GM19372 (cell line): ENCODE measurements around the gene APOA1.

Experiments
- ATAC-seq: cut with Tn5 transposase; IDR thresholded peaks from one replicate; pipeline ENCODE4 v1.9.1; 2021; ENCODE audit warnings: mild to moderate bottlenecking, low read depth, moderate library complexity; ENCODE audit not compliant: unreplicated experiment

The APOA1 gene

GRCh38 chr11:116837231-116838091 lies at the start of gene APOA1:
Gene APOA1, minus strand, starts transcription at chr11:116837622. Its CDS starts 235 bp downstream, at chr11:116837387.
- no peak for ATAC-seq

GRCh38 chr11:116885951-116886655 lies 48.7 kb upstream of the APOA1 start:
- ATAC-seq = no peak

GRCh38 chr11:116882386-116882785 lies 45.0 kb upstream of the APOA1 start:
- no peak for ATAC-seq

- no peak for ATAC-seq
Measured at GRCh38 chr11:116881143-116881542, 43.7 kb upstream of the APOA1 start.

GRCh38 chr11:116879800-116880625 lies 42.6 kb upstream of the APOA1 start:
- no peak for ATAC-seq

- ATAC-seq = no peak
Measured at GRCh38 chr11:116876656-116877055, 39.2 kb upstream of the APOA1 start.

GRCh38 chr11:116875194-116875593 lies 37.8 kb upstream of the APOA1 start:
- no peak for ATAC-seq

- ATAC-seq = no peak
Measured at GRCh38 chr11:116874251-116874650, 36.8 kb upstream of the APOA1 start.

GRCh38 chr11:116873381-116873780 lies 36.0 kb upstream of the APOA1 start:
- no peak for ATAC-seq

- no peak for ATAC-seq
Measured at GRCh38 chr11:116871248-116871647, 33.8 kb upstream of the APOA1 start.

- ATAC-seq = no peak
Measured at GRCh38 chr11:116870054-116870453, 32.6 kb upstream of the APOA1 start.

- ATAC-seq = no peak
Measured at GRCh38 chr11:116869610-116870009, 32.2 kb upstream of the APOA1 start.

- ATAC-seq = no peak
Measured at GRCh38 chr11:116868066-116868465, 30.6 kb upstream of the APOA1 start.

- ATAC-seq = no peak
Measured at GRCh38 chr11:116867619-116868018, 30.2 kb upstream of the APOA1 start.

GRCh38 chr11:116866804-116867455 lies 29.5 kb upstream of the APOA1 start:
- ATAC-seq = no peak

GRCh38 chr11:116865696-116866095 lies 28.3 kb upstream of the APOA1 start:
- no peak for ATAC-seq

GRCh38 chr11:116864531-116864930 lies 27.1 kb upstream of the APOA1 start:
- no peak for ATAC-seq

GRCh38 chr11:116862951-116863350 lies 25.5 kb upstream of the APOA1 start:
- no peak for ATAC-seq

- ATAC-seq = no peak
Measured at GRCh38 chr11:116862185-116862584, 24.8 kb upstream of the APOA1 start.

- ATAC-seq = no peak
Measured at GRCh38 chr11:116861539-116861938, 24.1 kb upstream of the APOA1 start.
